Chondrocyte (in vitro differentiated cells): ENCODE results near the gene CDH18. TPM values are rescaled to one million over a fixed set of nuclear protein-coding genes. Genes with fewer than 3 reads are reported as not detected.

ENCODE experiments used
- DNase-seq: peaks from one replicate; pipeline ENCODE4 v3.0.0; 2021; ENCODE audit warnings: mixed read lengths, low spot score
- H3K27ac Mint-ChIP-seq: one replicate; pipeline ENCODE4 v1.8.0; 2021; ENCODE audit warnings: mild to moderate bottlenecking, moderate library complexity, mixed read lengths; ENCODE audit not compliant: unreplicated experiment
- H3K27me3 Mint-ChIP-seq: 2 replicates; pipeline ENCODE4 v1.8.0; 2021; ENCODE audit warnings: low read depth, mixed read lengths
- H3K36me3 Mint-ChIP-seq: 2 replicates; pipeline ENCODE4 v1.8.0; 2021; ENCODE audit warnings: low read depth, mixed read lengths
- H3K4me1 Mint-ChIP-seq: 2 replicates; pipeline ENCODE4 v1.8.0; 2021; ENCODE audit warnings: low read depth, mild to moderate bottlenecking, mixed read lengths
- H3K4me3 Mint-ChIP-seq: one replicate; pipeline ENCODE4 v1.8.0; 2021; ENCODE audit warnings: mild to moderate bottlenecking, moderate library complexity, mixed read lengths; ENCODE audit not compliant: unreplicated experiment
- H3K9me3 Mint-ChIP-seq: 2 replicates; pipeline ENCODE4 v1.8.0; 2021; ENCODE audit warnings: low read depth, mixed read lengths
- CTCF ChIP-seq: fragments of 200-600 bp; sonication (generic); IDR thresholded peaks from 2 replicates; pipeline ENCODE4 v1.5.0; 2021; ENCODE audit warnings: antibody characterized with exemption, mild to moderate bottlenecking, moderate library complexity
- total RNA-seq: library from RNA; stranded (reverse); gene quantifications from 3 replicates; pipeline ENCODE4 v1.2.1, GENCODE V29; 2021

The CDH18 gene
- total RNA-seq, 1 donor from 2014 or later, result not detected

- Mint-ChIP-seq H3K36me3 (no peaks in the 10 kb centered on the region), H3K27ac (no peak overlapping the region), H3K27me3 (no peaks in the 10 kb centered on the region), H3K9me3 (no peaks in the 10 kb centered on the region), H3K4me3 (no peak overlapping the region), H3K4me1 (no peaks in the 10 kb centered on the region)
- no peak for DNase-seq
- TF ChIP-seq CTCF, result no peak
Measured at GRCh38 chr5:20000416-20000815, 12.4 kb upstream of the CDH18 start.

DNA sequence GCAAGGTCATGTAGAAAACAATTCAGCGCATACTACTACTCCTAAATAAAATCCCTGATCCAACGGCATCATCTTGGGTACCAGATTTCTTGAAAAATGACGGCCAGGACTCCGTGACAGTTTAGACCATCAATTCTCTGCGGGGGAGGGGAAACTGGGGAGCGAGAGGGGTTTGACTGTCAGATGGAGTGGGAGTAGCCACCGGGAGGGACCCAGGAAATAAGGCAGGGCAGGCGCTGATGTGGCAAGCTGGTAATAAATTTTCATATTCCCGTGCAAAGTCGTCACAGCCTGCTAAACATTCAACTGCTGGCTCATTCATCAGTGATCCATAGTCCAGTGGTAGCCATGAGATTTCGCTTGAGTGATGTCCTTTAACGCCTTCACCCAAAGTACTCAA, 457 bp upstream of the CDH18 start:
- Mint-ChIP-seq H3K4me1 (peaks cover 10% of the 10 kb centered on the region), H3K36me3 (no peaks in the 10 kb centered on the region), H3K27ac (no peak overlapping the region), H3K4me3 (peak overlapping the region; percentile 64), H3K9me3 (no peaks in the 10 kb centered on the region), H3K27me3 (peaks cover 43% of the 10 kb centered on the region)
- DNase-seq, result no peak
- TF ChIP-seq CTCF, result no peak

DNA sequence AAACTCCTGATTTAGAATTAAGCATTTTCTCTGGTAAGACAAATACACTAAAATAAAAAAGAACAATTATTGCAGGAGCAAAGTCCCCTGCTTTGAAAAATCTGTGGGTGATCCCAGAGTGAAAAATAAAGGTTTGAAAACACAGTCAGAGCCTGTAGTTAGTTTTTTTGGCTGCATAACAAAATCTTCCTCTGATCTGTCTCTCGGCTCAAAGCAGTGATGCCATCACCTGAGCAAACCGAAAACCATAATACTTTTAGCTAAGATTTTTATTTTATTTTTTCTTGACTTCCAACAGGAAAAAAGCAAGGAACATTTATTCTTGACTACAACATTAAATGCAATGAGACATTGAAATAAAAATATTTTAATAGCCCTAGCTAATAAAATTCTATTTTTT, 1.2 kb downstream of the CDH18 start:
- no peak for DNase-seq
- Mint-ChIP-seq H3K27me3 (peaks cover 43% of the 10 kb centered on the region), H3K36me3 (no peaks in the 10 kb centered on the region), H3K4me1 (peaks cover 10% of the 10 kb centered on the region), H3K4me3 (no peak overlapping the region), H3K27ac (no peak overlapping the region), H3K9me3 (no peaks in the 10 kb centered on the region)
- TF ChIP-seq CTCF, result no peak

DNA sequence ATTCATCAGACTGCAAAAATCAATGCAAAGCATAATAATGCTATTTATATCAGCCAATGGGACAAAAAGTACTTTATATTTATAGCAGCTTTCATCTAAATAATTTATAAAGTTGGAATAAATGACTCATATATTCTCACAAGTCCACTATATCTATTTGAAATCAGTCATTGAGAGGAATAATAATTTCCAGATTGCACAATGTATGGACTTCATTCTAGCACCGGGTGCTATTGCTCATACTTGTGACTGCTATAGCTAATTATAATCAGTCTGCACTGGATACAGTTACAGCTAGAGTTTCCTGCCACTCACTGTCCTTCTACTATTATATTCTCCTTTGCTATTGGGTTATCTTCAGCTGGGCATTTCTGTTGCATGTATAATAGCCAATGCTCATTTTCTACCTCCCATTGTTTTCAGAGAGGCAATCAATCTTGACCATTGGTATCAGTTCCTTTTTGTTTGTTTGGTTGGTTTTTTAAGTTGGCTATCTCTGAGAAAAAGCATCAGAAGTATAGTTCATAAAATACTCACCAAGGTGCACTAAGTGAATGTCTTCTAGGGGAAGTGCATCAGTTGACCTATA, 1.9 kb downstream of the CDH18 start:
- Mint-ChIP-seq H3K27ac (no peak overlapping the region), H3K27me3 (peaks cover 47% of the 10 kb centered on the region), H3K9me3 (no peaks in the 10 kb centered on the region), H3K4me3 (no peak overlapping the region), H3K36me3 (no peaks in the 10 kb centered on the region), H3K4me1 (peaks cover 10% of the 10 kb centered on the region)
- no peak for TF ChIP-seq CTCF
- DNase-seq, result no peak

DNA sequence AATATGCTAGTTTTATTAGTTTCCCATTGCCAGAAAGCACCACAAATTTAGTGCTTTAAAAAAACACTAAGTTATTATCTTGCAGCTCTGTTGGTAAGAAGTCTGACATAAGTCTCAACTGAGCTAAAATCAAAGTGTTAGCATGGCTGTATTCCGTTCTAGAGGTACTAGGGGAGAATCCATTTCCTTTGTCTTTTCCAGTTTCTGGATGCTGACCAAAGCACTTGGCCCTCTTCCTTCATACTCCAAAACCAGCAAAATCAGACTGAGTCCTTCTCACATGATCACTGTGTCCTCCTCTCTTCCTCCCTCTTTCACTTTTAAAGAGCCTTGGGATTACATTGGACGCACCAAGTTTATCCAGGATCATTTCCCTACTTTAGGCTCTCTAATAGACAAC, 9.5 kb downstream of the CDH18 start:
- Mint-ChIP-seq H3K4me3 (no peak overlapping the region), H3K27me3 (peaks cover 31% of the 10 kb centered on the region), H3K4me1 (no peaks in the 10 kb centered on the region), H3K36me3 (no peaks in the 10 kb centered on the region), H3K27ac (no peak overlapping the region), H3K9me3 (no peaks in the 10 kb centered on the region)
- no peak for TF ChIP-seq CTCF
- no peak for DNase-seq
